H9 (cell line): ENCODE measurements around the gene PTCHD1. TPM values are rescaled to one million over a fixed set of nuclear protein-coding genes. Genes with fewer than 3 reads are reported as not detected.

ENCODE experiments used
- DNase-seq: peaks from one replicate; pipeline ENCODE4 v3.0.0-alpha.2; 2017
- H2AFZ ChIP-seq: one replicate; pipeline ENCODE4 v1.6.1; 2013; ENCODE audit warnings: mild to moderate bottlenecking, low read length, control low read depth, moderate library complexity
- H2AK5ac ChIP-seq: 2 replicates; pipeline ENCODE4 v1.6.1; 2013; ENCODE audit warnings: low read length, control low read depth, mixed read lengths; ENCODE audit not compliant: insufficient read length
- H2BK120ac ChIP-seq: one replicate; pipeline ENCODE4 v1.6.1; 2013; ENCODE audit warnings: low read depth, mild to moderate bottlenecking, low read length, control low read depth, inconsistent platforms; ENCODE audit not compliant: poor library complexity, severe bottlenecking
- H2BK12ac ChIP-seq: 2 replicates; pipeline ENCODE4 v1.6.1; 2013; ENCODE audit warnings: low read length, control low read depth, mixed read lengths, low read depth; ENCODE audit not compliant: insufficient read length
- H2BK15ac ChIP-seq: 2 replicates; pipeline ENCODE4 v1.6.1; 2013; ENCODE audit warnings: low read depth, low read length, control low read depth
- H2BK20ac ChIP-seq: one replicate; pipeline ENCODE4 v1.6.1; 2013; ENCODE audit warnings: low read depth, mild to moderate bottlenecking, low read length, control low read depth, inconsistent platforms; ENCODE audit not compliant: poor library complexity, severe bottlenecking
- H2BK5ac ChIP-seq: 2 replicates; pipeline ENCODE4 v1.6.1; 2013; ENCODE audit warnings: low read length, control low read depth, mixed read lengths; ENCODE audit not compliant: insufficient read length
- H3K14ac ChIP-seq: 2 replicates; pipeline ENCODE4 v1.6.1; 2013; ENCODE audit warnings: low read length, control low read depth; ENCODE audit not compliant: insufficient read depth
- H3K18ac ChIP-seq: 2 replicates; pipeline ENCODE4 v1.6.1; 2013; ENCODE audit warnings: low read depth, mild to moderate bottlenecking, mixed read lengths, low read length, control low read depth; ENCODE audit not compliant: insufficient read length
- H3K23ac ChIP-seq: 2 replicates; pipeline ENCODE4 v1.6.1; 2013; ENCODE audit warnings: low read length, control low read depth, mixed read lengths, low read depth; ENCODE audit not compliant: insufficient read length
- H3K23me2 ChIP-seq: 2 replicates; pipeline ENCODE4 v1.6.1; 2013; ENCODE audit warnings: low read depth, mild to moderate bottlenecking, mixed read lengths, low read length, control low read depth; ENCODE audit not compliant: insufficient read length, poor library complexity, severe bottlenecking
- H3K27ac ChIP-seq: 2 replicates; pipeline ENCODE4 v1.5.1; 2013; ENCODE audit warnings: low read length, control low read depth, mixed read lengths, low read depth; ENCODE audit not compliant: insufficient read length
- H3K27me3 ChIP-seq: 2 replicates; pipeline ENCODE4 v1.6.1; 2013; ENCODE audit warnings: low read length, control low read depth, inconsistent platforms; ENCODE audit not compliant: insufficient read depth
- H3K4ac ChIP-seq: 2 replicates; pipeline ENCODE4 v1.6.1; 2013; ENCODE audit warnings: low read depth, mild to moderate bottlenecking, control low read depth, inconsistent platforms, low read length, moderate library complexity
- H3K4me1 ChIP-seq: 2 replicates; pipeline ENCODE4 v1.6.1; 2013; ENCODE audit warnings: low read length, control low read depth, inconsistent platforms; ENCODE audit not compliant: insufficient read depth
- H3K4me2 ChIP-seq: 2 replicates; pipeline ENCODE4 v1.6.1; 2013; ENCODE audit warnings: low read length, control low read depth, mixed read lengths; ENCODE audit not compliant: insufficient read length, insufficient read depth
- H3K56ac ChIP-seq: 2 replicates; pipeline ENCODE4 v1.6.1; 2013; ENCODE audit warnings: low read depth, mild to moderate bottlenecking, mixed read lengths, low read length, control low read depth; ENCODE audit not compliant: insufficient read length
- H3K79me1 ChIP-seq: 2 replicates; pipeline ENCODE4 v1.6.1; 2013; ENCODE audit warnings: low read depth, mild to moderate bottlenecking, moderate library complexity, low read length, control low read depth, inconsistent platforms; ENCODE audit not compliant: insufficient read depth, poor library complexity, severe bottlenecking
- H3K79me2 ChIP-seq: 2 replicates; pipeline ENCODE4 v1.6.1; 2013; ENCODE audit warnings: low read length, control low read depth, inconsistent platforms; ENCODE audit not compliant: insufficient read depth
- H3K9ac ChIP-seq: 2 replicates; pipeline ENCODE4 v1.6.1; 2013; ENCODE audit warnings: low read length, control low read depth, mixed read lengths; ENCODE audit not compliant: insufficient read length; ENCODE audit errors: extremely low read depth
- H3K9me3 ChIP-seq: one replicate; pipeline ENCODE4 v1.6.1; 2013; ENCODE audit warnings: low read depth, low read length, inconsistent platforms; ENCODE audit not compliant: control insufficient read depth
- H3T11ph ChIP-seq: one replicate; pipeline ENCODE4 v1.6.1; 2013; ENCODE audit warnings: mild to moderate bottlenecking, low read length, control low read depth, inconsistent platforms
- H4K20me1 ChIP-seq: one replicate; pipeline ENCODE4 v1.6.1; 2013; ENCODE audit not compliant: control insufficient read depth, insufficient read length, insufficient read depth
- H4K5ac ChIP-seq: 2 replicates; pipeline ENCODE4 v1.6.1; 2013; ENCODE audit warnings: low read depth, mild to moderate bottlenecking, mixed read lengths, low read length, control low read depth; ENCODE audit not compliant: insufficient read length
- H4K8ac ChIP-seq: replicated peaks from 2 replicates; pipeline ENCODE4 v1.6.1; 2013; ENCODE audit warnings: low read length, control low read depth, mixed read lengths, low read depth; ENCODE audit not compliant: insufficient read length
- H4K91ac ChIP-seq: 2 replicates; pipeline ENCODE4 v1.6.1; 2013; ENCODE audit warnings: low read depth, mild to moderate bottlenecking, moderate library complexity, mixed read lengths, low read length, control low read depth; ENCODE audit not compliant: insufficient read length
- H3K27ac Mint-ChIP-seq, 3 experiments: 2 replicates in 2 of 3; 3 replicates in 1 of 3; pipeline ENCODE4 v1.8.0; 2020 to 2021; ENCODE audit warnings: mixed read lengths in 3 of 3, mild to moderate bottlenecking in 1 of 3, moderate library complexity in 1 of 3
- H3K27me3 Mint-ChIP-seq: 2 replicates; pipeline ENCODE4 v1.8.0; 2021; ENCODE audit warnings: low read depth, mild to moderate bottlenecking, moderate library complexity, mixed read lengths
- H3K36me3 Mint-ChIP-seq, 3 experiments: 2 replicates in 2 of 3; 3 replicates in 1 of 3; pipeline ENCODE4 v1.8.0; 2020 to 2021; ENCODE audit warnings: low read depth in 3 of 3, mixed read lengths in 3 of 3; ENCODE audit not compliant: insufficient read depth in 1 of 3
- H3K4me1 Mint-ChIP-seq, 2 experiments: 2 replicates each; pipeline ENCODE4 v1.8.0; 2020; ENCODE audit warnings: mixed read lengths in 2 of 2
- H3K4me3 Mint-ChIP-seq, 2 experiments: 2 replicates in 1 of 2; 3 replicates in 1 of 2; pipeline ENCODE4 v1.8.0; 2020 to 2021; ENCODE audit warnings: mild to moderate bottlenecking in 2 of 2, mixed read lengths in 2 of 2, moderate library complexity in 1 of 2
- H3K9me3 Mint-ChIP-seq, 2 experiments: 2 replicates in 1 of 2; 3 replicates in 1 of 2; pipeline ENCODE4 v1.8.0; 2020; ENCODE audit warnings: mild to moderate bottlenecking in 2 of 2, mixed read lengths in 2 of 2, moderate library complexity in 1 of 2
- total RNA-seq: library from RNA; stranded (reverse); gene quantifications from 2 replicates; pipeline ENCODE4 v1.2.1, GENCODE V29; 2021
- TF ChIP-seq, protein P1 (sequence below): fragments of 200-600 bp; sonication (generic); conservative IDR thresholded peaks from 3 replicates; pipeline ENCODE4 v1.8.0; 2021; ENCODE audit warnings: antibody characterized with exemption, mild to moderate bottlenecking

The PTCHD1 gene
- total RNA-seq, 1 experiment from 2014 or later: 1.4 TPM

DNA sequence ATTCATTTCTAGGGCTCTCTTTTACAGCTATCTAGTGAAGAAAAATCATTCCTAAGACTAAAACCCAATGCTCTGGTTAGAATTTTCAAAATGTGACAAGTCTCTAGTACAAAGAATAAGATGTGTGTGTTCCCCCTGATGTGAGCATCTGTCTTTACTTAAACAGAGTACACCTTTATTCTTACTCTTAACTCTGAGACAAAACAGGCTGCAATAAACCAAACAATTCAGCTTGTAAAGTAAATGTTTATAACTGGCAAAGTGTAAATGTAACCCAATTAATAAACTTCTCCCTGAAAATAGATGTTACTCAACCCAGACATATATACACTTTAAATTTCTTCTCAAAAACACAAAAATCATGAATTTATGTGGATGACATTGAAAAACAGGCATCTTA lies 51.6 kb downstream of the PTCHD1 start:
- H3K4me3 Mint-ChIP-seq: no peak overlapping the region
- Histone ChIP-seq H3K23me2 (no peaks in the 10 kb centered on the region), H4K20me1 (no peaks in the 10 kb centered on the region), H2AK5ac (no peak overlapping the region), H3K27me3 (no peaks in the 10 kb centered on the region), H3K4ac (no peak overlapping the region), H3K27ac (no peak overlapping the region), H2AFZ (no peak overlapping the region), H3K18ac (no peak overlapping the region), H3K56ac (no peak overlapping the region), H3K79me1 (no peaks in the 10 kb centered on the region), H3K23ac (no peak overlapping the region), H2BK5ac (no peak overlapping the region), H4K8ac (no peak overlapping the region), H3K9ac (no peak overlapping the region), H3K79me2 (no peaks in the 10 kb centered on the region), H2BK120ac (no peak overlapping the region), H4K91ac (no peak overlapping the region), H3K4me2 (no peak overlapping the region), H2BK15ac (no peak overlapping the region), H4K5ac (no peak overlapping the region), H2BK20ac (no peak overlapping the region), H3T11ph (no peak overlapping the region), H3K14ac (no peak overlapping the region), H2BK12ac (no peak overlapping the region), H3K9me3 (no peaks in the 10 kb centered on the region), H3K4me1 (peaks cover 4% of the 10 kb centered on the region; the same call in 1 of the 2 replicates)
- H3K27ac Mint-ChIP-seq: no peak overlapping the region
- H3K27me3 Mint-ChIP-seq: no peaks in the 10 kb centered on the region
- peaks cover 37 to 40% of the 10 kb centered on the region in 2 experiments for H3K4me1 Mint-ChIP-seq
- H3K36me3 Mint-ChIP-seq: no peaks in the 10 kb centered on the region
- DNase-seq: no peak
- TF ChIP-seq, protein P1, sequence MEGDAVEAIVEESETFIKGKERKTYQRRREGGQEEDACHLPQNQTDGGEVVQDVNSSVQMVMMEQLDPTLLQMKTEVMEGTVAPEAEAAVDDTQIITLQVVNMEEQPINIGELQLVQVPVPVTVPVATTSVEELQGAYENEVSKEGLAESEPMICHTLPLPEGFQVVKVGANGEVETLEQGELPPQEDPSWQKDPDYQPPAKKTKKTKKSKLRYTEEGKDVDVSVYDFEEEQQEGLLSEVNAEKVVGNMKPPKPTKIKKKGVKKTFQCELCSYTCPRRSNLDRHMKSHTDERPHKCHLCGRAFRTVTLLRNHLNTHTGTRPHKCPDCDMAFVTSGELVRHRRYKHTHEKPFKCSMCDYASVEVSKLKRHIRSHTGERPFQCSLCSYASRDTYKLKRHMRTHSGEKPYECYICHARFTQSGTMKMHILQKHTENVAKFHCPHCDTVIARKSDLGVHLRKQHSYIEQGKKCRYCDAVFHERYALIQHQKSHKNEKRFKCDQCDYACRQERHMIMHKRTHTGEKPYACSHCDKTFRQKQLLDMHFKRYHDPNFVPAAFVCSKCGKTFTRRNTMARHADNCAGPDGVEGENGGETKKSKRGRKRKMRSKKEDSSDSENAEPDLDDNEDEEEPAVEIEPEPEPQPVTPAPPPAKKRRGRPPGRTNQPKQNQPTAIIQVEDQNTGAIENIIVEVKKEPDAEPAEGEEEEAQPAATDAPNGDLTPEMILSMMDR: no peak
- no peaks in the 10 kb centered on the region; a peak in 1 of 5 replicates for H3K9me3 Mint-ChIP-seq
